ENCODE data around the gene CDH3.

Gene CDH3

GRCh38 chr16:68676113-68676860, 31.2 kb downstream of the CDH3 start:
- no peak for TF ChIP-seq ISL1 (CRISPR knock-in tag; IDR thresholded peaks at IDR 0.05)
- TF ChIP-seq RARB (CRISPR knock-in tag; IDR thresholded peaks at IDR 0.05) = no peak
- TF ChIP-seq, protein P1, sequence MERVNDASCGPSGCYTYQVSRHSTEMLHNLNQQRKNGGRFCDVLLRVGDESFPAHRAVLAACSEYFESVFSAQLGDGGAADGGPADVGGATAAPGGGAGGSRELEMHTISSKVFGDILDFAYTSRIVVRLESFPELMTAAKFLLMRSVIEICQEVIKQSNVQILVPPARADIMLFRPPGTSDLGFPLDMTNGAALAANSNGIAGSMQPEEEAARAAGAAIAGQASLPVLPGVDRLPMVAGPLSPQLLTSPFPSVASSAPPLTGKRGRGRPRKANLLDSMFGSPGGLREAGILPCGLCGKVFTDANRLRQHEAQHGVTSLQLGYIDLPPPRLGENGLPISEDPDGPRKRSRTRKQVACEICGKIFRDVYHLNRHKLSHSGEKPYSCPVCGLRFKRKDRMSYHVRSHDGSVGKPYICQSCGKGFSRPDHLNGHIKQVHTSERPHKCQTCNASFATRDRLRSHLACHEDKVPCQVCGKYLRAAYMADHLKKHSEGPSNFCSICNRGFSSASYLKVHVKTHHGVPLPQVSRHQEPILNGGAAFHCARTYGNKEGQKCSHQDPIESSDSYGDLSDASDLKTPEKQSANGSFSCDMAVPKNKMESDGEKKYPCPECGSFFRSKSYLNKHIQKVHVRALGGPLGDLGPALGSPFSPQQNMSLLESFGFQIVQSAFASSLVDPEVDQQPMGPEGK (CRISPR knock-in tag; IDR thresholded peaks at IDR 0.05; ENCODE audit: borderline replicate concordance) = no peak
- TF ChIP-seq OSR1 (CRISPR knock-in tag; IDR thresholded peaks at IDR 0.05) = no peak
- no peak for TF ChIP-seq CSDC2 (CRISPR knock-in tag; IDR thresholded peaks at IDR 0.05)
- no peak for TF ChIP-seq ZFP30 (CRISPR knock-in tag; IDR thresholded peaks at IDR 0.05)
- no peak for TF ChIP-seq ZNF565 (CRISPR knock-in tag; conservative IDR thresholded peaks at IDR 0.05; ENCODE audit: low read depth)
- TF ChIP-seq ARNTL (CRISPR knock-in tag; IDR thresholded peaks at IDR 0.05; ENCODE audit: borderline replicate concordance, low read depth) = no peak
- TF ChIP-seq GLIS3 (CRISPR knock-in tag; IDR thresholded peaks at IDR 0.05) = no peak
- no peak for TF ChIP-seq CSRNP3 (CRISPR knock-in tag; IDR thresholded peaks at IDR 0.05)
- TF ChIP-seq SNAI2 (CRISPR knock-in tag; IDR thresholded peaks at IDR 0.05) = no peak
- TF ChIP-seq CREB5 (CRISPR knock-in tag; IDR thresholded peaks at IDR 0.05; ENCODE audit: low read depth) = no peak
- TF ChIP-seq ESRRG (CRISPR knock-in tag; IDR thresholded peaks at IDR 0.05) = no peak
- TF ChIP-seq ZC3H10 (CRISPR knock-in tag; IDR thresholded peaks at IDR 0.05) = no peak
- TF ChIP-seq, protein P2, sequence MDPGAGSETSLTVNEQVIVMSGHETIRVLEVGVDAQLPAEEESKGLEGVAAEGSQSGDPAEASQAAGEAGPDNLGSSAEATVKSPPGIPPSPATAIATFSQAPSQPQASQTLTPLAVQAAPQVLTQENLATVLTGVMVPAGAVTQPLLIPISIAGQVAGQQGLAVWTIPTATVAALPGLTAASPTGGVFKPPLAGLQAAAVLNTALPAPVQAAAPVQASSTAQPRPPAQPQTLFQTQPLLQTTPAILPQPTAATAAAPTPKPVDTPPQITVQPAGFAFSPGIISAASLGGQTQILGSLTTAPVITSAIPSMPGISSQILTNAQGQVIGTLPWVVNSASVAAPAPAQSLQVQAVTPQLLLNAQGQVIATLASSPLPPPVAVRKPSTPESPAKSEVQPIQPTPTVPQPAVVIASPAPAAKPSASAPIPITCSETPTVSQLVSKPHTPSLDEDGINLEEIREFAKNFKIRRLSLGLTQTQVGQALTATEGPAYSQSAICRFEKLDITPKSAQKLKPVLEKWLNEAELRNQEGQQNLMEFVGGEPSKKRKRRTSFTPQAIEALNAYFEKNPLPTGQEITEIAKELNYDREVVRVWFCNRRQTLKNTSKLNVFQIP (CRISPR knock-in tag; IDR thresholded peaks at IDR 0.05; ENCODE audit: borderline replicate concordance, low read depth) = no peak
- TF ChIP-seq ZNF8 (CRISPR knock-in tag; IDR thresholded peaks at IDR 0.05) = no peak
- no peak for ATAC-seq

DNA sequence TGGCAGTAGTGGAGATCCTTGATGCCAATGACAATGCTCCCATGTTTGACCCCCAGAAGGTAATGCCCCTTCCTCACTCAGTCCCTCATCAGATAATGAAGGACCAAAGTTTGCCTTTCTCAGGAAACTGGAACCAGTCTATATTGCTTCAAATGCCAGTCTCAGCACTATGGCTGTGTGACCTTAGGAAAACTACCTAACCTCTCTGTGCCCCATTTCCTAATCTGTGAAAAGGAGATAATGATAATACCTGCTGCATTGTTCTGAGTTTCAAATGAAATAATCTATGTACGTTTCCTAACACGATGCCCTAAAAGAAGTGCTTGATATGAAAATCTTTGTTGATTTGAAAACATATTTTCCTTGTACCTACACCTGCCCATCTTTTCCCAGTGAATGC, 35.9 kb downstream of the CDH3 start:
- no peak for ATAC-seq
- TF ChIP-seq CSRNP3 (CRISPR knock-in tag; IDR thresholded peaks at IDR 0.05) (no peak), ZC3H10 (CRISPR knock-in tag; IDR thresholded peaks at IDR 0.05) (no peak), ISL1 (CRISPR knock-in tag; IDR thresholded peaks at IDR 0.05) (no peak), ZNF70 (CRISPR knock-in tag; IDR thresholded peaks at IDR 0.05) (no peak), ZNF565 (CRISPR knock-in tag; conservative IDR thresholded peaks at IDR 0.05; ENCODE audit: low read depth) (no peak), GLIS3 (CRISPR knock-in tag; IDR thresholded peaks at IDR 0.05) (no peak), TOX (CRISPR knock-in tag; IDR thresholded peaks at IDR 0.05; ENCODE audit: borderline replicate concordance) (no peak), RARB (CRISPR knock-in tag; IDR thresholded peaks at IDR 0.05) (no peak), BACH2 (CRISPR knock-in tag; IDR thresholded peaks at IDR 0.05; ENCODE audit: borderline replicate concordance) (no peak), CREB5 (CRISPR knock-in tag; IDR thresholded peaks at IDR 0.05; ENCODE audit: low read depth) (no peak), ZNF8 (CRISPR knock-in tag; IDR thresholded peaks at IDR 0.05) (no peak), PPARA (CRISPR knock-in tag; IDR thresholded peaks at IDR 0.05; ENCODE audit: borderline replicate concordance) (no peak), ZFP3 (CRISPR knock-in tag; IDR thresholded peaks at IDR 0.05) (no peak), ESRRG (CRISPR knock-in tag; IDR thresholded peaks at IDR 0.05) (no peak)
- TF ChIP-seq, protein P1 (CRISPR knock-in tag; IDR thresholded peaks at IDR 0.05; ENCODE audit: borderline replicate concordance) = no peak
- TF ChIP-seq, protein P2 (CRISPR knock-in tag; IDR thresholded peaks at IDR 0.05; ENCODE audit: borderline replicate concordance, low read depth) = no peak
- TF ChIP-seq, protein P3, sequence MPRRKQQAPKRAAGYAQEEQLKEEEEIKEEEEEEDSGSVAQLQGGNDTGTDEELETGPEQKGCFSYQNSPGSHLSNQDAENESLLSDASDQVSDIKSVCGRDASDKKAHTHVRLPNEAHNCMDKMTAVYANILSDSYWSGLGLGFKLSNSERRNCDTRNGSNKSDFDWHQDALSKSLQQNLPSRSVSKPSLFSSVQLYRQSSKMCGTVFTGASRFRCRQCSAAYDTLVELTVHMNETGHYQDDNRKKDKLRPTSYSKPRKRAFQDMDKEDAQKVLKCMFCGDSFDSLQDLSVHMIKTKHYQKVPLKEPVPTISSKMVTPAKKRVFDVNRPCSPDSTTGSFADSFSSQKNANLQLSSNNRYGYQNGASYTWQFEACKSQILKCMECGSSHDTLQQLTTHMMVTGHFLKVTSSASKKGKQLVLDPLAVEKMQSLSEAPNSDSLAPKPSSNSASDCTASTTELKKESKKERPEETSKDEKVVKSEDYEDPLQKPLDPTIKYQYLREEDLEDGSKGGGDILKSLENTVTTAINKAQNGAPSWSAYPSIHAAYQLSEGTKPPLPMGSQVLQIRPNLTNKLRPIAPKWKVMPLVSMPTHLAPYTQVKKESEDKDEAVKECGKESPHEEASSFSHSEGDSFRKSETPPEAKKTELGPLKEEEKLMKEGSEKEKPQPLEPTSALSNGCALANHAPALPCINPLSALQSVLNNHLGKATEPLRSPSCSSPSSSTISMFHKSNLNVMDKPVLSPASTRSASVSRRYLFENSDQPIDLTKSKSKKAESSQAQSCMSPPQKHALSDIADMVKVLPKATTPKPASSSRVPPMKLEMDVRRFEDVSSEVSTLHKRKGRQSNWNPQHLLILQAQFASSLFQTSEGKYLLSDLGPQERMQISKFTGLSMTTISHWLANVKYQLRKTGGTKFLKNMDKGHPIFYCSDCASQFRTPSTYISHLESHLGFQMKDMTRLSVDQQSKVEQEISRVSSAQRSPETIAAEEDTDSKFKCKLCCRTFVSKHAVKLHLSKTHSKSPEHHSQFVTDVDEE (CRISPR knock-in tag; IDR thresholded peaks at IDR 0.05) = no peak

Data from SK-N-SH treated with all-trans-retinoic acid at 6 μM for 48 hours (cell line).